ENCODE measurements around the gene TBX10.
"Not testable (repeated sequence)": the region's sequence is repeated elsewhere in the genome, so short reads cannot be mapped to it uniquely, and the experiment has no call there.

DNA sequence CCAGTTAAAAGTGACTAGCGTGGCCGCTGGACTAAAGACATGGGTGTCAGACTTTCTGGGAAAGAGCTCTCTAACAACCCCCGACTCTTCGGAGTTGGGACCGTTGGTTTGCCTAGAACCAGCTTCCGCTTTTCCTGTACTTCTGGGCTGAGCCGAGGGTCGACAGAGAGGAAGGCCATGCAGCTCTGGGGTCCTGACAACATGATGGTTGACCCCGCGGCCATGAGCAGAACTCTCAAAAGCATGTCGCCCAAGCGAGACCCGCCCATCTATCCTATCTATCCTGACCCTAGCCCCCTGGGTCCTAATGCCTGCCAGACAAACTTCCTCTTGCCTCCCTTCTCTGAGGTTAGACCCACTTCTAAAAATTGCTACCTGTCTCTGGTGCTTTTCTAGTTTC, 18.9 kb downstream of the TBX10 start:
- TF ChIP-seq CTCF (optimal IDR thresholded peaks at IDR 0.05 in 1 of 3, IDR thresholded peaks at IDR 0.05 in 1 of 3, conservative IDR thresholded peaks at IDR 0.05 in 1 of 3; ENCODE audit: extremely low read depth in 1 of 3, insufficient read depth in 2 of 3, low read length in 3 of 3); EZH2 (IDR thresholded peaks at IDR 0.05; ENCODE audit: low read length): not testable (repeated sequence)

Data from keratinocyte (primary cell).